NCI-H128 (cell line): Measurements from ENCODE around the gene PPM1M.

Experiments
- DNase-seq: peaks from one replicate; lab custom pipeline; 2025; ENCODE audit not compliant: unreplicated experiment; lab: John Stamatoyannopoulos, UW

The PPM1M gene

DNA sequence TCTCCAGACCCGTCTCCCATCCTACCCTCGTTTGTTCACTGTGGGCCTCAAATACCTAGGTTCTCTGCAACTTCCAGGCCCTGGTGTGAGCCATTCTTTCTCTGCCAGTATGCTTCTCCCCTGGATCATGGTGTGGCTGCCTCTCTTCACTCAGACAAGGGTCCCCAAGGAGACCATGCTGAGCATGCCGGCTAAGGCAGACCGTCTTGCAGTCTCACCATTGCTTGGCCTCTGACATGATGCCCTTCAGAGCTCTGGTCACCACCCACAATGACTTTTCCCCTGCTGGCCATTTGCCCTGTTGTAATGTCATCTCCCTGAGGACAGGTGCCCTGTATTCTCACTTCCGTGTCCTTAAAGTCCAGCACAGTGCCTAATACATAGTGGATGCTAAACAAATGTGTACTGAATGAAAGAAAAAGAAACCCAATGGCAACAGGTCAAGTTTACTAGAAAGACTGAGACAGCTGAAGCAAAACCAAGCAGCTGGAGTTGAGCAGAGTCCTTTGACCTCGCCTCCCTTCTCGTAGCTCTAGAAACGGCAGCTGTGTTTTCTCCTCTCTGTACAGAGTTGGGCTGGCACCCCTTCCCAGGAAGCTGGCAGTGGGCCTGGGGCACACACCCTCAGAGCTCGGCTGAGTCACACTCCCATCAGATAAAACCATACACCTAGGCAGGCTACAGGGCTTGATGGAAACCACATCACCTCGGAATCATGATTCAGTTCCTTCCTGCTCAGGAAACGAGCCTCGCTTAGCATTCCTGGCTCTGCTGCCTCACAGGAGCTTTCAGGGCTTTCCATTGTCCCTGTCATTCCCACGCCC is 28.8 kb upstream of the PPM1M start:
- DNase-seq = no peak

DNA sequence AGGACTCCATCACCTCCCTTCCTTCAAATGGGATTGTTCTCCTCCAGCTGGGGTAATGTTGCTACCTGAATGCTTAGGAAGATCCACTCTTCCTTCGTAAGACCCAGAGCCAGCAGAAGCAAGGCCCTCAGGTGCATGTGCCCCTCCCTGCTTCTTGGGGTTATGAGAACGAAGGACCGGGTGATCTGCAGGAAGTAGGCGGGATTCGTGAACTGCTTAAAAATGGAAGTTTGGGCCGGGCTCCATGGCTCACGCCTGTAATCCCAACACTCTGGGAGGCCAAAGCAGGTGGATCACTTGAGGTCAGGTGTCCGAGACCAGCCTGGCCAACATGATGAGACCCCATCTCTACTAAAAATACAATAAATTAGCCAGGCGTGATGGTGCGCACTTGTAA is 28.2 kb upstream of the PPM1M start:
- DNase-seq = no peak

DNA sequence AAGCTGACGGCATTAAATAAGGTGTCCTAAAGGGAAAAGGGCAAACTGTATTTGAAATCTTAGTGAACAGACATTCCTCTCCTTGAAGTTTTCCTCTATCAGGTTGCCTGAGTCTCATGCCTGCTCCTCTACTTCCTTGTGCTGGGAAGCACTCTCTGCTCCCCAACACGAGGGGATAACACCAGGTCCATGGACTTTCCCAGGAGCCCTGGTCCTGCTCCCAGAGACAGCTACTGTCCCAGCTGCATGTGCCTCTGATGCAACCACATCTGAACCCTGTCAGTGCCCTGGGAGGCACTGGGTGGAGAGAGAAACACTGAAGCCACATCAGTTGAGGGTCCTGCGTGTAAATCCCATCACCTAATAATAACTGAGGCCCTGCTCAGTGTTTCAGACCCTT is 27.5 kb upstream of the PPM1M start:
- DNase-seq = no peak

DNA sequence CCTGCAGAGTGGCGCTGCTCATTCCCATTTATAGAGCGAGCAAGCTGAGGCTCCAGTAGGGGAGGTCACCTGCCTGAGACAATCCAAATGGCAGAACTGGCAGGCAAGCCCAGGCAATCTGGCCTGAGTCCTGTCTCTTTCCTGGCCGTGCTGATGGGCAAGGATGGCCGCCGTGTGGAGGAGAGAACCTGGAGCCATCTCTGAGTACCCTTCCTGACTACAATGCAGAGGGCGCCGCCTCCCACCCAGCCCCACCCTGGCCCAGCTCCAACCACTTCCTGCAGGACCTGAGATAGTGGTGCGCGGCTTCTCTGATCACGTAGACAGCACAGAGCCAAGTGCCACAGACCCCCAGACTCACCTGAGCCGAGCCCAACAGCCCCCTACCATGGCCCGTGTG is 27.1 kb upstream of the PPM1M start:
- DNase-seq = no peak

DNA sequence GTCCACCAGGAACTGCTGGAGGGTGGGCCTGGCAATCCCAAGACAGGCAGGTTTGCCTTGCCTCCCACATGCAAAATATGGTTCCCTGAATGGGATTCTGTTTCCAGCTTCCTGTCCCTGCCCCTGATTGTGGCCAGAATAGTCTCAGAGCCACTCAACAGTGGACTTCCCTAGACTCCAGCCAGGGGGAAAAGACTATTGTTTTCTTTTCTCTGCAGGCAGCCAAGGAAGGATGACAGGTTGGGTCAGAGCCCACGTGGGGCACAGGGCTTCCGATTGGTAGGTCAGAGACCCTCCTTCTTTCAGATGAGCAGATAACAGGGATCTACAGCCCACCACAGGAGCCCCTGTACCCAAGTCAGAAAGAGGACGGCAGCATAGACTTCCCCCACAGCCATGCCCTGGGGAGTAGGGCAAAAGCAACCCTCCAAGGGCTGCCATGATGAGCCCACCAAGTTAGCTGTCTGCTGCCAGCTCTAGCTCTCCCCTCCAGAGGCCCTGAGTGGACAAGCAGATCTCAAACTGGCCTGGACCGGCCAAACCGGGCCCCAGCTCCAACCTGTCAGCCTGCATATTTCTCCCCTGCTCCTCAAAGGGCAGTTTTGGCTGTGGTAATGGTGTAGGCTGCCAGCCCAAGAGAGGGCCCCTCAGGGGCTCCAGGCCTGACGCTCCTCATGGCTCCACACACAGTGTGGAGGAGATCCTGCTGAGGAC is 26.5 kb upstream of the PPM1M start:
- DNase-seq = no peak

DNA sequence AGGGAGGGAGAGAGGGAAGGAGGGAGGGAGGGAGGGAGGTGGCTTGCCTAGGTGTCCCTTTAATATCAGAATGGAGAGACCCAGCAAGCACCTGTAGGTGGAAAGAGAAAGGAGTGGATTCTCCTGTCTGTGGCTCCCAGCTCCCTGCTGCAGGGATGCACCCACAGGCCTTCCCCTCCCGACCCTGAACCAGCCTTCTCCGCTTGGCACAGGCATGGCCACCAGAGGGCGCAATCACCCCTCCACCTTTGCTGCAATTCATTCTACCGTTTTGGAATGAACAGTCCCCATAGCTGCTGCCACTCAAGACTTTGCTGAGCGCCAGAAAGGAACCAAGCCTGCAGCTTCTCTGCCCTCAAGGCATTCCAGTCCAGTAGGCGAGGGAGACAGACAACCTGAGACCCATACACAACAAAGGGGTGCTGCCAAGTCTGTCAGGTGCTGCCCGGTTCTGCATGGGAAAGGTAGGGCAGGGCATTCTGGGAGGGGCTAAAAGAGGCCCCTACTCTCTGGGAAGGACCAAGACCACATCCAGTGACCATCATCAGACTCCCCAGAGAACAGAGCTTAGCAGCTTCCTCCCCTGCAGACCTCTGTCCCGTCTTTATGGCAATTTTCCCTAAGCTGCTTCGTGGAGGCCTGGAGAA is 25.1 kb upstream of the PPM1M start:
- peak; percentile 35 for DNase-seq

GRCh38 chr3:52221141-52221562 is 24.4 kb upstream of the PPM1M start:
- no peak for DNase-seq

DNA sequence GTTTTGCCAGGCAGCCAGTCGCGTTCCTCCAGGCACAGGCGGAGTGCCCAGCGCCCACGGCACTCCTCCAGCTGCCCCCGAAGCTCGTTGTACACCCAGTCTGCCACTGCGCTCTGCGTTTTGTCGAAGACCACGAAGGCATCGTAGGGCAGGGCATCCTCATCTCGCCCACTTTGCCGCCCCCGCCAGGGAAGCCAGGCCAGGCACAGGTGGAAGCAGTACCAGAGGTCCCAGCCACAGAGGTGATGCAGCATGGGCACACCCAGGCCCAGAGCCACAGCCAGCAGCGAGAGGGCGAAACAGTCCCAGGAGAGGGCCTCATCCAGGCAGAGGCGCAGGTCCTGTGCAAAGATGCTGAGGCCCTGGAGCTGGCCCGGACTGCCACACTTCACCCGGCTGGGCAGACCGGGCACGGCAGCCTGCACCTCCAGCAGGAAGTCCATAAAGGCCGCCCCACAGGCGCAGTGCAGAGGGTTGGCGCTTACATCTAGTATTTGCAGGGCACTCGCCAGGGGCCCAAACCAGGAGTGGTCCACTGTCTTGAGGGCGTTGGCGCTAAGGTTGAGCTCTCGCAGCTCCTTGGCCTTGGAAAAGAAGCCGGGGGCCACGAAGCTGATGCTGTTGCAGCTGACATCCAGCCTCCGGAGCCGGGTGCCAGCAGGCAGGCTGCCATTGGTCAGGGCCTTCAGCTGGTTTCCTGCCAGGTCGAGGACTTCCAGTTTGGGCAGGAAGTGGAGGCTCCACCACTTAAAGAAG is 23.8 kb upstream of the PPM1M start:
- no peak for DNase-seq

DNA sequence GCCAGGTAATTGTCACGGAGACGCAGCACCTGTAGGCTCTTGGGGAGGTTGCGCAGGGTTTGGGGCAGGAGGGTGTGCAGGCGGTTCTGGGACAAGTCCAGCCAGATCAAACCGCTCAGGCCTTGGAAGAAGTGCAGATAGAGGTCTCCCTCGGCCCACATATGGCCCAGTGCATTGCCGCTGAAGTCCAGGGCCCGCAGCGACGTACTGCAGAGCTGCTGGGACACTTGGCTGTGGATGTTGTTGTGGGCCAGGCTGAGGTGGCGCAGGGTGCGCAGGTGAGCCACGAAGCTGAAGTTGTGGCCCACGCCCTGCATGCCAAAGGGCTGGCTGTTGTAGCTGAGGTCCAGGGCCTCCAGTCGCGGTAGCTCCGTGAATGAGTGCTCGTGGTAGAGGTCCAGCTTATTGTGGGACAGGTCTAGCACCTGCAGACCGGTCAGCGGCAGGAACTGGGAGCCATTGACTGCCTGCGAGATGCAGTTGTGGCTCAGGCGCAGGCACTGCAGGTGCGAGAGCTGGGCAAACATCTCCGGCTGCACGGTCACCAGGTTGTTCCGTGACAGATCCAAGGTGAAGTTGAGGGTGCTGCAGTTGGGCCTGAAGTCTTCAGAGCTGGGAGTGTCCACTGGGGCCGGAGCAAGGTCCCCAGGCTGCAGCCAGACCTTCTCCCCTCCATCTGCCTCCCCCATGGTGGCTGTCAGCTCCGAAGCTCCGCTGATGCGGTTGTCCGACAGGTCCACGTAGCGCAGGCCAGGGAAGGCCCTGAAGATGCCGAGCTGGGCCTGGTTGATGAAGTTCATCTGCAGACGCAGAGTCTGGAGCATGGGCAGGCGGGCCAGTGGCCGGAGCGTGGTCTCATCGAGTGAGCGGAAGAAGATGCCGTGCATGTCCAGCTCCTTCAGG is 23.0 kb upstream of the PPM1M start:
- DNase-seq = no peak

DNA sequence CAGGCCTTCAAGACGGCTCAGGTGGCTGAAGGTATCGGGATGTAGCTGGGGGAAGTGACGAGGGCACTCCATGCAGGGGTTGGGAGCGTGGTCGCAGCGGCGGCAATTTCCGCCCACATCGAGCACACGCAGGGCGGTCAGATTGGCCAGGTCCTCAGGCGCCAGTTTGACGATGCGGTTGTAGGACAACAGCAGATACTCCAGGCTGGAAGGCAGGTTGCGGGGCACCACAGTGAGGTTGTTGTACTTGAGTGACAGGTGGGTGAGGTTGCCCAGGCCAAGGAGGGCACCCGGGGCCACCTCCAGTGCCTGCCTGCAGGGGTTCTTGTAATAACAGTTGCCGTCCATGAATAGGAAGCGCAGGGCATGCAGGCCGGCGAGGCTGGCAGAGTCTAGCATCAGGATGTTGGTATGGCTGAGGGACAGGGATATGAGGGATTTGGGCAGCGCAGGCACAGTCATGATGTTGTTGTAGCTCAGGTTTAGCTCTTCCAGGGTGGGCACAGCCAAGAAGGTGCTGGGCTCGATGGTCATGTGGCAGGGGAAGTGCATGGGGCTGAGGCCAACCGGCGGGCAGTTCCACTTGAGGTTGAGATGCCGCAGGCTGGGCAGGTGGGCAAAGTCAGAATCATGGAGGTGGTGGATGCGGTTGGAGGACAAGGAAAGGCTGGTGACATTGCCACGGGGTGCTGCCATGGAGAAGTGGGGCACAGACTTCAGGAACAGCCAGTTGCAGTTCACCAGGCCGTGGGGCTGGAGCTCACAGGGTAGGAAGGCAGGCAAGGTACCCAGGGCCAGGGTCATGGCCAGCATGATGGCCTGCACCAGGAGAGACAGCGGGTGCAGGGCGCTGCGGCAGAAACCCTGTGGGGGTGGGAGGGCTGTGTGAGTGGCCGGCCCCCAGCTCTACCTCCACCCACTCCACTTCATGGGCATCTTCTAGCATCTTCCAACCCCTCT is 21.8 kb upstream of the PPM1M start:
- no peak for DNase-seq

DNA sequence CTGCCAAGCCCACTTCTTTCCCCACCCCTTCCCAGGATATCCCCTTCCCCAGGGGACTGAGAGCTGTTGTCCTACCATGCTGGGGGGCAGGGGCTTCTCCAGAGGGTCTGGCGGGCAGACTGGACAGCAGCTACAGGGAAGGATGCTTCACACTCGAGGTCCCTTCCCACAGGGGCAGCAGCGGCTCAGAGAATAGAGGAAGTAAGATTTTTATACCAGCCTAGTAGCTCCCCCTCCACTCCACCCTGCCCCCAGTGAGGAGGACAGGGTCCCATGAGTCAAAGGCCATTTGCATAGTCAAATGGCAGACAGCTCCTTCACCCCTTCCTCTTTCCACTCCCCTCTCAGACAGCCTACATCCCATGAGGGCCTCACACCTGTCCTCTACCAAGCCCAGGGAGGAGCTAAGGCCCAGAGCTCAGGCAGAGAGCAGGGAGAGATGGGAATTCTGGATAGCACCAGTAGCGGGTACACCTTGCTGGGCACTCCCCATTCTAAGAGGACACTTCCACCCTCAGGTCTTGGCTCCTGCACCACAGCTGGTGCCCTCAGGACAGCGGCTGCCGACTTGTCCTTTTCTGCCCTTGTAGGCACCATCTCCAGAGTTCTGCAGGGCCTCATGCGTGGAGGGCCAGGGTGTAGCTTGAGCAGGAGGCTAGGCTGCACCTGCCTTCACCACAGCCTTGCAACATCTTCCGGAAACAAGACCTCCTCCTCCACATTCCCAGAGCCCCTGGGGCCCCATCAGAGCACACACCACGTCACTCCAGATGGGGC is 19.9 kb upstream of the PPM1M start, which contains the start of gene TLR9:
TLR9 (minus strand) TSS at position 194 of the 777 bp plus-strand sequence; CDS start at position 78, 116 bp downstream.
- no peak for DNase-seq

DNA sequence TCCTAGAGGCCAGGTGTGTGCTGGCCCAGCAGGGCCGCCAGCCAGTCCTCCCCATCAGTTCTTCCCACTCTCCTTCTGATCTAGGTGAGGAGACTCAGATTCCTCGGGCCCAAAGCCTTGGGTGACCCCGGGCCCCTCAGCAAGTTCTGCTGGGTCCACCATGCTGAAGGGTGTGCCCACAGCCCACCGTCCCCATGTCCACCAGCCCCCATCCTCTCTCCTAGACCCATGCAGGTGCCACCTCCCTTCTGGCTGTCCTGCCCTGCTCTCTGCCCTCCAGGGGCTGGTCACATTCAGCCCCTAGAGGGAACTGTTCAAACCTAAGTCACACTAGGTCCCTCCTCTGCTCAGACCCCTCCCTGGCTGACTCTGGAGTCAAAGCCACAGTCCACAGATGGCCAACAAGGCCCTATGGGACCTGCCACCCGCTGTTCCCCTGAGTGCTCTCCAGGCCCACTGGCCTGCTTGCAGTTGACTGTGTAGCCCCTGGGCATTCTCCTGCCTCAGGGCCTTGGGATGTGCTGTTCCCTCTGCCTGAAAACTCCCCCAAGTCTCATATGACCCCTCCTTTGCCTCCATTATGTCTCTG is 19.2 kb upstream of the PPM1M start:
- DNase-seq = no peak

DNA sequence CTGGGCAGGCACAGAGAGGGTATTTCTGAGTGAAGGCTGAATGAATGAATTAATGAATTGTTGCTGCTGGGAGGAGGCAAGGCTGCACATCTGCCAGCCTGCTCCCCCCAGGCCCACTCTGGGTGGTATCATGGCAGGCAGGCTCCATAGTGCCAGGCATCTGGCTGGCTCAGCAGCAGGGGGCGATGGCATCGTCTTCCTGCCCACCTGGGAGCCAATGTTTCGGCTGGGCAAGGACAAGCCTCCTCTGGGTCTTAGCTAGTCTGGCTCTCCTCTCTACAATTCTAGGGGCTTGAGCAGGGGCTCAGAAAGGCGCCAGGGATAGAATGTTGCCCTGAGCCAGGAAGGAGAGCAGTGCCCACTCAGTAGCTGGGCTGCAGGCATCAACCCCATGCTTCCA is 18.4 kb upstream of the PPM1M start:
- DNase-seq = no peak

- no peak for DNase-seq
Observed at GRCh38 chr3:52227766-52228165, 17.8 kb upstream of the PPM1M start.

DNA sequence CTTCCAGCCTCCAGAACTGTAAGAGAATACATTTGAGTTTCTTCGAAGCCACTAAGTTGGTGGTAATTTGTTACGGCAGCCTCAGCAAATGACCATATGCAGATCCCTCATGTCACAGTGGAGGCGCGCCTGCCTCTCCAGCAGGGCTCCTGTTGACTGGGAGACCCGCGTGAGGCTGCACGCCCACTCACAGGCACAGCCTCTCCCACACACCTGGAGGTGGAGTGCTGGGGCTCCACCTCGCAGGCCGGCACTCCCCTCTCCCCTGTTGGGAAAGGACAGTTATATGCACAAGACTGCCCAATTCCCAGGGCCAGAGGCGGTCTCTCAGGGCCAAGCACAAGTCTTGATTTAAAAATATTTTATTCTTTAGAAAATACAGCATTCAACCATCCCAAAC is 17.3 kb upstream of the PPM1M start:
- no peak for DNase-seq

DNA sequence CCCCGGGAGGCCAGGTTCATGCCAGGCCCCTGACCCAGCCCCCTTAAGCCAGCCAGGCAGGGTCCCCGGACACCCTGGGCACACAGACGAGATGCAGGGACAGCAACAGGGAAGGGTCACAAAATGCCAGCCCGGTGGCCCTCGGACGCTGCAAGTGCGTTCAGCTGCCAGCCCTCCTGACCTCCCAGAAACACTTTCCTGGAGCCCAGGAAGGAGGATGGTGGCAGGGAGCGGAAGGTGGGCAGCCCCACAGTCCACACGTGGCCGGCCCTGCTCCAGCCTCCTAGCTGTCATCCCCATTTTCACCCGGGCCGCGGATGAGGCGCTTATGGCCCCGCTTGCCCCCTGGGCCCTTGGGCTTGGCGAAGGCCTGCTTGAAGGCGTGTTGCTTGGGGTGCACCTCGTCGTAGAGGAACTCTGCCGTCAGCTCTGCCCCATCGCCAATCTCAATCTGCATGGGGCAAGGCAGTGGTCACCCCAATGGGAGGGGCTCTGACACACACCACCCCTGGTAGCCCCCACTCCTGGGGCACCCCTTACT is 16.7 kb upstream of the PPM1M start:
- no peak for DNase-seq

DNA sequence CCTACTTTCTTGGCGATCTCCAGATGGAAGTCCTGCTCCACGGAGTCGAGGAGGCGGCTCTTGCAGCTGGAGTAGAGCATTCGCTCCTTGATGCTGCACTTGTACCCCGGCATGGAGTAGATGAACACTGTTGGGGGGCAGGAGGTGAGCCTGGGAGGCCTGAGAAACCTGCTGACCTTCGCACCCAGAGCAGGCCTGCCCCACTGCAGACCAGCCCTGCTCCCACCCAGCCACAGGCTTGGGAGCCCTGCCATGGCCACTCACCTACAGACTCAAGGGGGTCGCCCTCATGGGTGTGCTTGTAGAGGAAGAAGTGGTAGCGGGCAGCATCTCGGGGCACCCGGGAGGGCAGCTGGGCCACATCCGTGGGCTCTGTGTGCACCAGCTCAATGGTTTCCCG is 15.9 kb upstream of the PPM1M start:
- no peak for DNase-seq

- no peak for DNase-seq
Observed at GRCh38 chr3:52230461-52230860, 15.1 kb upstream of the PPM1M start.
